ENCODE measurements around the gene MUC16.
A peak's percentile ranks its signal among the peaks of the same experiment; 100 is the strongest.
"Not testable (repeated sequence)": the region's sequence is repeated elsewhere in the genome, so short reads cannot be mapped to it uniquely, and the experiment has no call there.

MUC16 gene

DNA sequence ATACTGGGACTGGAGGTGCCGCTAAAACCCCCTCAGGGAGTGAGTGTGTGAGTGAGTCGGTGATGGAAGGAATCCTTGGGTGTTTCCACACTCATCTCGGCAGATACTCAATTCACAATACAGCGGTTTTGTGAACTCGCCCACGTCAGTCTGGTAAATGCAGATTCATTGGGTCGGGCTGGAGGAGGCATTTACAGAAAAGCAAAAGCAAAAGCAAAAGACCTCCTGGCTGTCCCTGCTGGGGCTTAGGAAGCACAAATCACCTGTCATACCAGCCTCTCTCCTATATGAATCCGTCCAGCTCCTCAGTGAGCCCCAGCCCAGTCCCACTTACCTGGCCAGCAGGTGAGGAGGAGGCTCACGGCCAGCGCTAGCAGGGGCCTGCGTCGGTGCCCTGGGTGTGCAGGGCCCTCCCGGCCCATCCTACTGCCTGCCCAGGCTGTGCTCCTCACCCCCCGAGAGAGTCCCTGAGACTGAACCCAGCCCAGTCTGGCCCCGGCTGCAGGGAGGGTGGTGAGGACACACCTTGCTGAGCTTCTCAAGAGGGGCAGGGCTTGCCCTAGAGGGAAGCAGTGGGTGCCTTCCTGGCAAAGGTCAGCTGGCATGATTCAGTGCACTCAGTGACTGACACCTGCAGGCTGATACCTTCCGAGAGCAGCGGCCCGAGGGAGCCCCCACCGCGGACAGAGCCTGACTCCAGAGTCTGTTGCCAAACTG, at the start of gene MUC16:
Gene MUC16 (minus strand): TSS at position 475 of the 717 bp plus-strand sequence.
- no peak for DNase-seq (ENCODE audit: low read depth)
- TF ChIP-seq, protein P1, sequence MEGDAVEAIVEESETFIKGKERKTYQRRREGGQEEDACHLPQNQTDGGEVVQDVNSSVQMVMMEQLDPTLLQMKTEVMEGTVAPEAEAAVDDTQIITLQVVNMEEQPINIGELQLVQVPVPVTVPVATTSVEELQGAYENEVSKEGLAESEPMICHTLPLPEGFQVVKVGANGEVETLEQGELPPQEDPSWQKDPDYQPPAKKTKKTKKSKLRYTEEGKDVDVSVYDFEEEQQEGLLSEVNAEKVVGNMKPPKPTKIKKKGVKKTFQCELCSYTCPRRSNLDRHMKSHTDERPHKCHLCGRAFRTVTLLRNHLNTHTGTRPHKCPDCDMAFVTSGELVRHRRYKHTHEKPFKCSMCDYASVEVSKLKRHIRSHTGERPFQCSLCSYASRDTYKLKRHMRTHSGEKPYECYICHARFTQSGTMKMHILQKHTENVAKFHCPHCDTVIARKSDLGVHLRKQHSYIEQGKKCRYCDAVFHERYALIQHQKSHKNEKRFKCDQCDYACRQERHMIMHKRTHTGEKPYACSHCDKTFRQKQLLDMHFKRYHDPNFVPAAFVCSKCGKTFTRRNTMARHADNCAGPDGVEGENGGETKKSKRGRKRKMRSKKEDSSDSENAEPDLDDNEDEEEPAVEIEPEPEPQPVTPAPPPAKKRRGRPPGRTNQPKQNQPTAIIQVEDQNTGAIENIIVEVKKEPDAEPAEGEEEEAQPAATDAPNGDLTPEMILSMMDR (IDR thresholded peaks at IDR 0.05; ENCODE audit: low read length, missing control alignments), result no peak

DNA sequence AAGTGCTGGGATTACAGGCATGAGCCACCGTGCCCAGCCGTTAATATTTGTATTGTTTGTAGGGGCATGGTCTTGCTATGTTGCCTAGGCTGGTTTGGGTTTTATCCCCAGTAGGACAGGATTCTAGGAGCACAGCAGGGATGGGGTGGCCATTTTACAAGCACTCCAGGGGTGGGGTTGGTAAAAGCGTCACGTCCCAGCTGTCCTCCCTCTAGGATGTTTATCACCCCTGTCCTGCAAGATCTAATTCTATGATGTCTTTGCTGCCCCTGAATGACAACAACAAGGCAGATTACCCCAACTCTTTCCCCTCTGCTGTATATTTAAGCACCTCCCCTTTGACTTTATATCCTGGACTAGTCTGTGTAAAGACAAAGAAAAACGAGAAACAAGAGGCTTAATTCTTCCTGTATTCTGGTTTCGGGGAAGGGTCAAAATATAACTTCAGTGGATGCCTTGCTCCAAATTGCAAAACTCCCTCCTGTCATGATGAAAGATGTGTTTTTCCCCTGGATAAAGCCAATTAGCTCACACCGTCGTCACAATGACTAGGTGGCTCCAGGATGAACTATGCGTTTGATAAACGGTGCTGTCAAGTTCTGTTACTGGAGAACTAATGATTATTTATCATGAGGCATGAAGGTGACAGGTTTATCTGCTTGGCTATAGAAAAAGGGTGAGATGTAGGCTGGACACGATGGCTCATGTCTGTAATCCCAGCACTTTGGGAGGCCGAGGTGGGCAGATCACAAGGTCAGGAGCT, 48.9 kb upstream of the MUC16 start:
- DNase-seq (ENCODE audit: low read depth), result peak; percentile 30
- H3K4me3 ChIP-seq (replicated peaks; ENCODE audit: low read depth, low read length), result no peak overlapping the region
- TF ChIP-seq, protein P1 (IDR thresholded peaks at IDR 0.05; ENCODE audit: low read length, missing control alignments), result no peak

More for the DNA sequence above, at the start of gene MUC16:
- no peak within 1 kb of the TSS for H3K4me3 ChIP-seq (replicated peaks; ENCODE audit: low read depth, low read length)

DNA sequence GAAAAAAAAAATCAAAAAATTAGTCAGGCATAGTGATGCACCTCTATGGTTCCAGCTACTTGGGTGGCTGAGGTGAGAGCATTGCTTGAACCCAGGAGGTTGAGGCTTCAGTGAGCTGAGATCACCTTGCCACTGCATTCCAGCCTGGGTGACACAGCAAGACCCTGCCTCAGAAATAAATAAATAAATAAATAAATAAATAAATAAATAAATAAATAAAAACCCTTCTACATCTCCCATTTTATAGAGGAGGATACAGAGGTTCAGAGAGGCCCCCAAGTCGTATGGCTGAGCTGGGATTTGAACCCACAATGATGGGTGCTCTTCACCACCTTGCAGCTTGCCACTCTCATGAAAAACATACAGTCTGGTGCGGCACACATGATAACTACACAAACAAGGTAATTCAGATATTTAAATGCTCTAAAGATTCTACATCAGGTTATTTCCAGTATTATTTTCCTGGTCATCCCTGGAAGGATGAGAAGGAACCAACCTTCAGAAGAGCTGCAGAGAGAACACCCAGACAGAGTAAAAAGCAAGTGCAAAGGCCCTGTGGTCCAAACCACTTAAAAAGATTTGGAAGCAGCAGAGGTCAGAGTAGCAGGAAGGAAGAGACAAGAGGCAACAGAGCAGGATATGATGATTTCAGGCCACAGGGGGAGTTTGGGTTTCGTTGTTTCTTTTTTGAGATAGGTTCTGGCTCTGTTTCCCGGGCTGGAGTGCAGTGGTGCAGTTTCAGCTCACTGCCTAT, 47.5 kb upstream of the MUC16 start:
- no peak for DNase-seq (ENCODE audit: low read depth)
- TF ChIP-seq, protein P1 (IDR thresholded peaks at IDR 0.05; ENCODE audit: low read length, missing control alignments), result no peak
- no peak overlapping the region for H3K4me3 ChIP-seq (replicated peaks; ENCODE audit: low read depth, low read length)

DNA sequence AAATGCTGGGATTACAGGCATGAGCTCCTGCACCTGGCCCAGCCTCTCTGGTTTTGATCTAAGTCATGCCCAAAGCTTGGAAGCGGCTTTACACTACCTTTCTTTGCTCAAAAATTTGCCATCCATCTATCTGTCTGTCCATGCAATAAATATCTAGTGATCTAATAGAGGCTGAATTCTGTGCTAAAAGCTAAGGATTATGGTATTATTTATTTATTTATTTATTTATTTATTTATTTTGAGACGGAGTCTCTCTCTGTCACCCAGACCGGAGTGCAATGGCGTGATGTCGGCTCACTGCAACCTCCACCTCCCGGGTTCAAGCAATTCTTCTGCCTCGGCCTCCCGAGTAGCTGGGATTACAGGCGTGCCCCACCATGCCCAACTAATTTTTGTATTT, 45.9 kb upstream of the MUC16 start:
- not testable (repeated sequence) for DNase-seq (ENCODE audit: low read depth); H3K4me3 ChIP-seq (replicated peaks; ENCODE audit: low read depth, low read length)

DNA sequence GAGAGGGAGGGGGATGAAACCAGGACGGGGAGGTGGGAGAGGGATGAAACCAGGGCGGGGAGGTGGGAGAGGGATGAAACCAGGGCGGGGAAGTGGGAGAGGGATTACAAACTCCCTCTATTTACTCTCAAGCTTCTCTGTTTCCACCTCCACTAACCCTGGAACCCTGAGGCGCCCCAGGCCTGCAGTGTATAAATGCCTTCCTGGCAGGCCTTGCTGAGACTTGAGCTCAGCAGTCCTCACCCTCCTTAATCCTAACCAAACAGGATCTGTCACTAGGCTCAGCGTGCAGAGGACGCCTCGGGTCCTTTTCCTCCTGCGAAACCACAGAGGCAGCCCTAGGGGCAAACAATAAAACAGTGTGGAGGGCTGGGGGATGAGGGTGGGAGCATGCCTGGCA, 44.6 kb upstream of the MUC16 start:
- TF ChIP-seq, protein P1 (IDR thresholded peaks at IDR 0.05; ENCODE audit: low read length, missing control alignments), result no peak
- DNase-seq (ENCODE audit: low read depth), result no peak
- no peak overlapping the region for H3K4me3 ChIP-seq (replicated peaks; ENCODE audit: low read depth, low read length)

DNA sequence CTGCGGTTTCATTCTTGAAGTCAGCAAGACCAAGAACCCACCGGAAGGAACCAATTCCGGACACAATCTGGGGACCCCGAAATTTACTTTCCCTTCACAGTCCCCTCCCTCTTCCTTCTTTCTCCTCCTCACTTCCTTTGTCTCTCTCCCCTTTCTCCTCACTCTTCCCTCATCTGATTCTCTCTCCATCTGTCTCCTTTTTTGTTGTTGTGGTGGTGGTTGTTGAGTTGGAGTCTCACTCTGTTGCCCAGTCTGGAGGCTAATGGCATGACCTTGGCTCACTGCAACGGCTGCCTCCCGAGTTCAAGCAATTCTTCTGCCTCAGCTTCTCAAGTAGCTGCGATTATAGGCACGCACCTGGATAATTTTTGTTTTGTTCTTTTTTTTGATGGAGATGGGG, 44.0 kb upstream of the MUC16 start:
- H3K4me3 ChIP-seq (replicated peaks; ENCODE audit: low read depth, low read length), result no peak overlapping the region
- TF ChIP-seq, protein P1 (IDR thresholded peaks at IDR 0.05; ENCODE audit: low read length, missing control alignments), result no peak
- no peak for DNase-seq (ENCODE audit: low read depth)

DNA sequence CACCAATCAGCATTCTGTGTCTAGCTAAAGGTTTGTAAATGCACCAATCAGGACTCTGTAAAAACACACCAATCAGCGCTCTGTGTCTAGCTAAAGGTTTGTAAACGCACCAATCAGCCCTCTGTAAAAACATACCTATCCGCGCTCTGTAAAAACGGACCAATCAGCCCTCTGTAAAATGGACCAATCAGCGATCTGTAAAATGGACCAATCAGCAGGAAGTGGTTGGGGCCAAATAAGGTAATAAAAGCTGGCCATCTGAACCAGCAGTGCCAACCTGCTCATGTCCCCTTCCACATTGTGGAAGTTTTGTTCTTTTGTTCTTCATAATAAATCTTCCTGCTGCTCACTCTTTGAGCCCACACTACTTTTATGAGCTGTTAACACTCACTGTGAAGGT, 43.5 kb upstream of the MUC16 start:
- not testable (repeated sequence) for H3K4me3 ChIP-seq (replicated peaks; ENCODE audit: low read depth, low read length); DNase-seq (ENCODE audit: low read depth)

Data from fibroblast of pulmonary artery (primary cell).